K562 (cell line): ENCODE data around the gene SHF. TPM values are rescaled to one million over a fixed set of nuclear protein-coding genes. Genes with fewer than 3 reads are reported as not detected.

Experiments
- BMI1 ChIP-seq: fragments of 150-350 bp; IDR thresholded peaks from 2 replicates; pipeline ENCODE4 v1.6.1; 2014; ENCODE audit warnings: low read length
- COPS2 ChIP-seq: fragments of 450-650 bp; conservative IDR thresholded peaks from 2 replicates; pipeline ENCODE4 v1.6.1; 2016; ENCODE audit warnings: mild to moderate bottlenecking, moderate library complexity
- CTBP1 ChIP-seq: fragments of 450-650 bp; IDR thresholded peaks from 2 replicates; pipeline ENCODE4 v1.6.1; 2016; ENCODE audit warnings: borderline replicate concordance
- KLF10 ChIP-seq: fragments of 250-450 bp; sonication (Bioruptor Pico); IDR thresholded peaks from 2 replicates; pipeline ENCODE4 v1.6.1; 2021; ENCODE audit warnings: matching md5 sums
- L3MBTL2 ChIP-seq: fragments of 450-650 bp; IDR thresholded peaks from 2 replicates; pipeline ENCODE4 v1.6.1; 2016; ENCODE audit warnings: mild to moderate bottlenecking, moderate library complexity
- MEIS2 ChIP-seq: fragments of 450-650 bp; IDR thresholded peaks from 2 replicates; pipeline ENCODE4 v1.6.1; 2014; ENCODE audit warnings: mild to moderate bottlenecking; ENCODE audit not compliant: partially characterized antibody
- NRF1 ChIP-seq, 2 experiments: fragments of 450-650 bp; IDR thresholded peaks in 1 of 2; conservative IDR thresholded peaks in 1 of 2; 2 replicates each; pipeline ENCODE4 v1.6.1; 2014; ENCODE audit warnings: mild to moderate bottlenecking in 2 of 2
- POLR2G ChIP-seq: fragments of 200-400 bp; formaldehyde crosslinking; IDR thresholded peaks from 2 replicates; pipeline ENCODE4 v1.6.1; 2017; ENCODE audit warnings: low read depth, mild to moderate bottlenecking, antibody characterized with exemption, low read length, moderate library complexity
- RAD51 ChIP-seq: fragments of 450-650 bp; IDR thresholded peaks from 2 replicates; pipeline ENCODE4 v1.7.1; 2016; ENCODE audit warnings: low read depth, mild to moderate bottlenecking, borderline replicate concordance
- RBFOX2 ChIP-seq: fragments of 200-400 bp; formaldehyde crosslinking; IDR thresholded peaks from 2 replicates; pipeline ENCODE4 v1.6.1; 2017; ENCODE audit warnings: low read depth, mild to moderate bottlenecking, low read length, moderate library complexity
- SMARCA4 ChIP-seq: fragments of 450-650 bp; IDR thresholded peaks from 2 replicates; pipeline ENCODE4 v1.6.1; 2016
- SMARCA5 ChIP-seq: fragments of 450-650 bp; IDR thresholded peaks from 2 replicates; pipeline ENCODE4 v1.6.1; 2016
- U2AF2 ChIP-seq: fragments of 200-400 bp; formaldehyde crosslinking; optimal IDR thresholded peaks from 2 replicates; pipeline ENCODE3; 2017; ENCODE audit warnings: low read depth, mild to moderate bottlenecking, low read length
- ZNF263 ChIP-seq: sonication (generic); formaldehyde crosslinking; IDR thresholded peaks from 2 replicates; pipeline ENCODE4 v1.8.0; 2022; ENCODE audit warnings: mild to moderate bottlenecking, missing genetic modification reagents, borderline replicate concordance
- polyA plus RNA-seq, 8 experiments: library from polyadenylated mRNA; depleted of rRNA in 4 of 8; stranded (reverse) in 5 of 8; unstranded in 3 of 8; fragments of >200 nt; fragmentation: Nextera tagmentation in 2 of 8; fragmentation: Illumina TruSeq in 1 of 8; extraction: Ambion mirVana in 2 of 8; extraction: Trizol in 1 of 8; gene quantifications; 2 replicates each; pipeline versions ENCODE4 v1.2.1 to v1.2.3, GENCODE V29; 2011 to 2014; ENCODE audit warnings: inconsistent platforms in 1 of 8, missing spikeins in 1 of 8
- total RNA-seq, 7 experiments: library from RNA; depleted of rRNA in 6 of 7; stranded (reverse); fragments of >200 nt in 6 of 7; fragmentation: Illumina TruSeq in 2 of 7; extraction: Trizol in 2 of 7; gene quantifications; 2 replicates each; pipeline versions ENCODE4 v1.2.1 to v1.2.3, GENCODE V29; 2011 to 2021; ENCODE audit warnings: low replicate concordance in 1 of 7
- TF ChIP-seq, protein P1 (sequence below): fragments of 450-650 bp; IDR thresholded peaks from 2 replicates; pipeline ENCODE4 v1.6.1; 2016
- TF ChIP-seq, protein P2 (sequence below): sonication (generic); formaldehyde crosslinking; IDR thresholded peaks from 2 replicates; pipeline ENCODE4 v1.8.0; 2022; ENCODE audit warnings: mild to moderate bottlenecking, missing genetic modification reagents
- TF ChIP-seq, protein P3 (sequence below), 2 experiments: IDR thresholded peaks in 1 of 2; conservative IDR thresholded peaks in 1 of 2; 2 replicates each; pipeline ENCODE4 v1.6.1; 2016; ENCODE audit warnings: low read depth in 2 of 2, mild to moderate bottlenecking in 1 of 2, missing compliant biosample characterization in 1 of 2, missing genetic modification characterization in 1 of 2, moderate library complexity in 1 of 2
- TF ChIP-seq, protein P4 (sequence below): fragments of 200-800 bp; sonication (Bioruptor generic); IDR thresholded peaks from 2 replicates; pipeline ENCODE4 v1.6.1; 2017; ENCODE audit warnings: missing genetic modification characterization, missing compliant biosample characterization
- TF ChIP-seq, protein P5 (sequence below): fragments of 250-450 bp; sonication (Bioruptor Pico); IDR thresholded peaks from 2 replicates; pipeline ENCODE4 v1.9.0; 2021; ENCODE audit warnings: mild to moderate bottlenecking
- TF ChIP-seq, protein P6 (sequence below): fragments of 450-650 bp; formaldehyde crosslinking; IDR thresholded peaks from 2 replicates; pipeline ENCODE4 v1.4.0; 2022; ENCODE audit warnings: missing genetic modification characterization

Gene SHF
- total and polyA plus RNA-seq, 9 of the 15 experiments (the other 6 are each of a cell fraction or from before 2014, with no cell fraction given) = 0.51 to 2.2 (median 0.85) TPM; not detected in 2

DNA sequence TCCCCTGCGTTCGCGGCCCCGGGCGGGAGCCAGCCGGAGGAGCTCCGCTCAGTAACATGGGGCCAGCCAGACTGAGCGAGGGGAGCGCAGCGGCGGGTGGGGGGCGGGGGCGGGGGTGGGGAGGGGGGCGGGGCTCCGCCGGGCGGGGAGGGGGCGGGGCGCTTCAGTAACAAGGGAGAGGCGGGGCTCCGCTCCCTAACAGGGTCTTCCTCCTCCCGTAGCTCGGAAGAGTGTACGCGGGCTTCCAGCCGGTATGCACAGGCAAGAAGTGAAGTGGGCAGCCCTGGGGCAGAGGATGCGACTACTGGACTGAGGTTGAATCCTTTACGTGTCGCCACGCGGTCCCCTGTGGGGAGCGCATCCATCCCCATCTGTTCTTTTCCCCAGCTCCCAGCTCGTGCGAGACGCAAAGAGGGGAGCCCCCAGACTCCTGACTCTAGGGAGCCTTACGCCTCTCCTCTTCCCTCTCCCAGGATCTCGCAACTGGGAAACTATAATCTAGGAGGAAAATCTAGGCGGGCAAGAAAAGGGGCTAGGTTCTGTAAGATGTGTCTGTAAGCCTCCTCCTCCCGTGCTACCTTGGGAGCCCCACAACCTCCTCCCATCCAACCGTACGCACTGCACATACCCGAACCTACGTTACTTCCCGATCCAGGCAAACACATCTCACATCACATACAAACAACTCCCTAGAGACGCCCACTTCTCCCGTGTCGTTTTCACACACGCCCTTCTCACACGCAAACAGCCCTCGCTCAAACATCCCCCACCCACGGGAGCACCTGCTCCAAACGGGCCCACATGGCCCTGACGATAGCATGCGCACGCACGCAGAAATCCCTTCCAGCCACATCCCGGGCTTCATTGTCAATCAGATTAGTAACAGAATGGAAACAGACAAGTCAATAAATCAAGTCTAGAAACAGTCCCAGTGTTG lies at the start of gene SHF (continued):
- no peak for TF ChIP-seq BMI1
- TF ChIP-seq MEIS2 = peak; percentile 82
- TF ChIP-seq KLF10 (CRISPR knock-in tag) = no peak
- TF ChIP-seq L3MBTL2 = peak; percentile 68; the same call in 1 of the 2 replicates
- peak; percentile 70 to 74 for TF ChIP-seq NRF1 (conservative IDR thresholded peaks at IDR 0.05 in 1 of 2, IDR thresholded peaks at IDR 0.05 in 1 of 2)
- peak; percentile 52; the same call in 1 of the 2 replicates for TF ChIP-seq CTBP1
- TF ChIP-seq, protein P1, sequence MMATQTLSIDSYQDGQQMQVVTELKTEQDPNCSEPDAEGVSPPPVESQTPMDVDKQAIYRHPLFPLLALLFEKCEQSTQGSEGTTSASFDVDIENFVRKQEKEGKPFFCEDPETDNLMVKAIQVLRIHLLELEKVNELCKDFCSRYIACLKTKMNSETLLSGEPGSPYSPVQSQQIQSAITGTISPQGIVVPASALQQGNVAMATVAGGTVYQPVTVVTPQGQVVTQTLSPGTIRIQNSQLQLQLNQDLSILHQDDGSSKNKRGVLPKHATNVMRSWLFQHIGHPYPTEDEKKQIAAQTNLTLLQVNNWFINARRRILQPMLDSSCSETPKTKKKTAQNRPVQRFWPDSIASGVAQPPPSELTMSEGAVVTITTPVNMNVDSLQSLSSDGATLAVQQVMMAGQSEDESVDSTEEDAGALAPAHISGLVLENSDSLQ = peak; percentile 68
- TF ChIP-seq, protein P2, sequence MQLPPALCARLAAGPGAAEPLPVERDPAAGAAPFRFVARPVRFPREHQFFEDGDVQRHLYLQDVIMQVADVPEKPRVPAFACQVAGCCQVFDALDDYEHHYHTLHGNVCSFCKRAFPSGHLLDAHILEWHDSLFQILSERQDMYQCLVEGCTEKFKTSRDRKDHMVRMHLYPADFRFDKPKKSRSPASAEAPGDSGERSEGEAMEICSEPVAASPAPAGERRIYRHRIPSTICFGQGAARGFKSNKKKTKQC (CRISPR knock-in tag) = no peak
- TF ChIP-seq RAD51 = no peak
- no peak for TF ChIP-seq COPS2
- TF ChIP-seq, protein P3, sequence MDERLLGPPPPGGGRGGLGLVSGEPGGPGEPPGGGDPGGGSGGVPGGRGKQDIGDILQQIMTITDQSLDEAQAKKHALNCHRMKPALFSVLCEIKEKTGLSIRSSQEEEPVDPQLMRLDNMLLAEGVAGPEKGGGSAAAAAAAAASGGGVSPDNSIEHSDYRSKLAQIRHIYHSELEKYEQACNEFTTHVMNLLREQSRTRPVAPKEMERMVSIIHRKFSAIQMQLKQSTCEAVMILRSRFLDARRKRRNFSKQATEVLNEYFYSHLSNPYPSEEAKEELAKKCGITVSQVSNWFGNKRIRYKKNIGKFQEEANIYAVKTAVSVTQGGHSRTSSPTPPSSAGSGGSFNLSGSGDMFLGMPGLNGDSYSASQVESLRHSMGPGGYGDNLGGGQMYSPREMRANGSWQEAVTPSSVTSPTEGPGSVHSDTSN (CRISPR knock-in tag; IDR thresholded peaks at IDR 0.05; ENCODE audit: low read depth) = no peak
- TF ChIP-seq, protein P3 (tag; conservative IDR thresholded peaks at IDR 0.05; ENCODE audit: low read depth) = peak; percentile 68; the same call in 1 of the 2 replicates
- TF ChIP-seq, protein P4, sequence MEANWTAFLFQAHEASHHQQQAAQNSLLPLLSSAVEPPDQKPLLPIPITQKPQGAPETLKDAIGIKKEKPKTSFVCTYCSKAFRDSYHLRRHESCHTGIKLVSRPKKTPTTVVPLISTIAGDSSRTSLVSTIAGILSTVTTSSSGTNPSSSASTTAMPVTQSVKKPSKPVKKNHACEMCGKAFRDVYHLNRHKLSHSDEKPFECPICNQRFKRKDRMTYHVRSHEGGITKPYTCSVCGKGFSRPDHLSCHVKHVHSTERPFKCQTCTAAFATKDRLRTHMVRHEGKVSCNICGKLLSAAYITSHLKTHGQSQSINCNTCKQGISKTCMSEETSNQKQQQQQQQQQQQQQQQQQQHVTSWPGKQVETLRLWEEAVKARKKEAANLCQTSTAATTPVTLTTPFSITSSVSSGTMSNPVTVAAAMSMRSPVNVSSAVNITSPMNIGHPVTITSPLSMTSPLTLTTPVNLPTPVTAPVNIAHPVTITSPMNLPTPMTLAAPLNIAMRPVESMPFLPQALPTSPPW (CRISPR knock-in tag) = peak; percentile 86
- TF ChIP-seq RBFOX2 = 0 out of 2 replicates have a peak, but pooled peaks have one; percentile 37
- TF ChIP-seq SMARCA4 = no peak
- no peak for TF ChIP-seq SMARCA5
- TF ChIP-seq, protein P5, sequence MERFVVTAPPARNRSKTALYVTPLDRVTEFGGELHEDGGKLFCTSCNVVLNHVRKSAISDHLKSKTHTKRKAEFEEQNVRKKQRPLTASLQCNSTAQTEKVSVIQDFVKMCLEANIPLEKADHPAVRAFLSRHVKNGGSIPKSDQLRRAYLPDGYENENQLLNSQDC = no peak
- TF ChIP-seq ZNF263 (CRISPR knock-in tag) = peak; percentile 37
- no peak for TF ChIP-seq U2AF2
- peak; percentile 63 for TF ChIP-seq POLR2G
- TF ChIP-seq, protein P6, sequence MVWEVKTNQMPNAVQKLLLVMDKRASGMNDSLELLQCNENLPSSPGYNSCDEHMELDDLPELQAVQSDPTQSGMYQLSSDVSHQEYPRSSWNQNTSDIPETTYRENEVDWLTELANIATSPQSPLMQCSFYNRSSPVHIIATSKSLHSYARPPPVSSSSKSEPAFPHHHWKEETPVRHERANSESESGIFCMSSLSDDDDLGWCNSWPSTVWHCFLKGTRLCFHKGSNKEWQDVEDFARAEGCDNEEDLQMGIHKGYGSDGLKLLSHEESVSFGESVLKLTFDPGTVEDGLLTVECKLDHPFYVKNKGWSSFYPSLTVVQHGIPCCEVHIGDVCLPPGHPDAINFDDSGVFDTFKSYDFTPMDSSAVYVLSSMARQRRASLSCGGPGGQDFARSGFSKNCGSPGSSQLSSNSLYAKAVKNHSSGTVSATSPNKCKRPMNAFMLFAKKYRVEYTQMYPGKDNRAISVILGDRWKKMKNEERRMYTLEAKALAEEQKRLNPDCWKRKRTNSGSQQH = no peak
